ENCODE results near the gene EYS.
"Not testable (repeated sequence)": the region's sequence is repeated elsewhere in the genome, so short reads cannot be mapped to it uniquely, and the experiment has no call there.

EYS gene

GRCh38 chr6:63897952-63898351 lies 1809.1 kb downstream of the EYS start:
- peak; percentile 26 for DNase-seq (ENCODE audit: low read depth)

- peak; percentile 79 for DNase-seq (ENCODE audit: low read depth)
These were observed 1809.6 kb downstream of the EYS start for GRCh38 chr6:63897459-63897858.

- DNase-seq (ENCODE audit: low read depth), result no peak
These were observed 1818.6 kb downstream of the EYS start for GRCh38 chr6:63888416-63888815.

GRCh38 chr6:63887804-63888203 lies 1819.2 kb downstream of the EYS start:
- not testable (repeated sequence) for DNase-seq (ENCODE audit: low read depth)

DNA sequence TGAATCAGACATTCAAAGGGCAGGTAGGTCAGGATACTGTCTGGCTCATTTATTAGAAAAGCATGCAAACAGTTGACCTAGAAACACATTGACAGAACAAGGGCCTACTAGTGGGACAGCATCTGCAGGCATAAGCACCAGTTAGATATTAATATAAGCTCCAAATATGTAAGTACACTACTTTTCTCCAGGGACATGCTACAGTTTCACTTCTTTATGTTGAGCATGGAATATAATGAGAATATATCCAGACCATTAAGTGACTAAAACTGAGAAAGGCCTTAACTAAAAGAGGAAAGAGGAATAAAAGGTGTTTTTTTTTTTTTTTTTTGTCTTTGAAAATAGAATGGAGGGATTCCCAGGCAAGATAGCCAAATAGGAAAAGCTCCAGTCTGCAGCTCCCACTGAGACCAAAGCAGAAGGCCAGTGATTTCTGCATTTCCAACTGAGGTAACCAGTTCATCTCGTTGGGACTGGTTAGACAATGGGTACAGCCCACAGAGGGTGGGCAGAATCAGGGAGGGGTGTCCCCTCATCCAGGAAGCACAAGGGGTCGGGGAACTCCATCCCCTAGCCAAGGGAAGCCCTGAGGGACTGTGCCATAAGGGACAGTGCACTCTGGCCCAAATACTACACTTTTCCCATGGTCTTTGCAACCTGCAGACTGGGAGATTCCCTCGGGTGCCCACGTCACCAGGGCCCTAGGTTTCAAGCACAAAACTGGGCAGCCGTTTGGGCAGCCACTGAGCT lies 1819.8 kb downstream of the EYS start:
- no peak for DNase-seq (ENCODE audit: low read depth)

GRCh38 chr6:63886341-63886740 lies 1820.7 kb downstream of the EYS start:
- no peak for DNase-seq (ENCODE audit: low read depth)

- DNase-seq (ENCODE audit: low read depth), result no peak
These were observed 1823.4 kb downstream of the EYS start for GRCh38 chr6:63883597-63883996.

DNA sequence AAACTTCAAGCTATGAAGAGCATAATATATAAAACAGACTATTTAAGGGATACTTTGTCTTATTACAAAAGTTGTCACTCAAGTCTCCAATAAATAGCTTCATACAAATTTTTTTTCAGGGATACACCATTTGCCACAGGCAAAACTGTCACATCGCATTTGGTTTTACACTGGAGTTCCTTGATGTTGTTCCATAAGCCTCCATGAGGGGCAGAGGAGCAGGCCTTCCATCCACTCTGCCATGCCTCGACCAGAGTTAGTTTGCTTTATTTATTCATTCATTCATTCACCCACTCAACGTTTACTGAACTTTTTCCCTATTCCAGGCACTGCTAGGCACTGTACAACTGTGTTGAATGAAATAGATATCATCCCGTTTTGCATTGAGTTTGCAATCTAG lies 1824.8 kb downstream of the EYS start:
- no peak for DNase-seq (ENCODE audit: low read depth)

DNA sequence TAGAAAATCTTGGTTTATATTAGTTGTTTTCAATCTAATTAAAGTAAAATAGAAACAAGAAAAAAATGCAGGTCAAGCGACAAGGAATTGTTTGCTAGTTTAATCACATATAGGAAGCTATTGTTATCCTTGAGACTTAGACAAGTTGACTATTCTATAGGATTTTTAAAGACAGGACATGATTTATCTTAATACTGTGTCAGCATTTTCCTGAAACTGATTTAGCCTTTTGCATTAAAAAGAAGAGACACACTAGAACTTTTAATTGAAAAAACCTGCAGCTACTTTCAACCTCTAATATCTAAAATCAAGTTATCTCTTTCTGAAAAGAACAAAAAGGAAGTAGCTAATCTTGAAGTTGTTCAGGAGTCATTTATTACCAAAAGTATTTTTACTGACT lies 1825.2 kb downstream of the EYS start:
- DNase-seq (ENCODE audit: low read depth), result no peak

GRCh38 chr6:63872233-63872632 lies 1834.8 kb downstream of the EYS start:
- DNase-seq (ENCODE audit: low read depth), result no peak

DNA sequence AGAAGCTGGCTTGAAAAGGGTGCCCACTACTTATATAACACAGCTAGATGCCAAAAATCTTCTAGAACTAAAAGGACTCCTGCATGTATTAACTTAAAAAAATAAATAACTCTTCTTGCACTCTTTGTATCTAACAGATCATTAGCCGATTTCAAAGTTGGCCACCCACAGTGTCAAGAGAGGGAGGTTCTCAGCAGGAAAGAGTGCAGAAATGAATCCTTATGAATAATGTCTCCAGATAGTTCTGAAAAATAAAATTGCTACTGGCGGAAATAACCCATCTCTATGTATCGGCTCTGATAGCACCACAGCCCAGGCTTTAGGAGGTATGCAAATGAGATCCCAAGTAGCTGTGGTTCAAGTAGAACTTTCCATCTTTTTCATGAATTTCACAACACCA lies 1838.7 kb downstream of the EYS start:
- no peak for DNase-seq (ENCODE audit: low read depth)

DNA sequence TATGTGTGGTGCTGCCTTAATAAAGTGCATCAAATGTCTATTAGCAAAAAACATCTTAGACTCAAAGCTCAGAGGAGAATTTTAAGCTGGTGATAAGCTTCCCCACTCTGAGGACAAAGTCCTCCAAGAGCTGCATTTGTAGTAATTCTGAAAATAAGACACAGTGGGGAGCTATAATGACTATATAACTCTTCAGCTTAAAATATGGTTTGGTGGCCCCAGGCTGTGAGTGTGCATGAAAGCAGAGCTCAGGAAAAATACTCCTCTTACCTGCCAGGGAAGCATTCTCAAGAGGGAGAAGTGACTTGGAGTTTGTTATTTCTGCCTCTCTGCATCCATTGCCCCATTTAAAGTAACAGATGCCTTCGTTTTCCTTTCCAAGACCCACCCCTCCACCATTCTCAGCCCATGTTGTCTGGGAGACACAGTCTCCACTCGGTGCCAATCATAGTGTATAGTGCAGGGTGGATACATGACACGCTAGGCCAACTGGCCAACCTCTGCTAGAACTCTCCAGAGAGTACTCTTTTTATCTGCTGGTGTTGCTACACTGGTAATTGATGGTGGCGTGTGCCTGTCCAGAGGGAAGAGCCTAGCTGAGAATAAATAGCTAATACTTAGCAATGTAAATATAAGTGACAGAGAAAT lies 1842.2 kb downstream of the EYS start:
- no peak for DNase-seq (ENCODE audit: low read depth)

DNA sequence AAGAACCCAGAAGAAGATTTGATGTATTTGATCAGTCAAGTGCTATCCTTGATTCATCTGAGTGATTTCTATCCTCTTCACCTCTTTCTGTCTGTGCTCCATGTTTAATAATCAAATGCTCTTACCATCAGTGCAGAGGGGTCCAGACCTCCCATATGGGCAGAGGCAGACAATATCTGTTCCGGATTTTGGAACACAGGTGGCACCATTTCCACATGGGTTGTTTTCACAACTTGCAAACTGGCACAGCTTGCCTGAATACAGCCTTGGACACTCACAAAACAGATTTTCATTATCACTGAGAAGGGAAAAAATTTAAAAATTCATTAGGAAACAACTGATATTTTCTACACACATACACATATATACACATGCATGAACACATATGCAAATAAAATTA lies 1843.0 kb downstream of the EYS start:
- DNase-seq (ENCODE audit: low read depth), result no peak

- no peak for DNase-seq (ENCODE audit: low read depth)
These were observed 1844.4 kb downstream of the EYS start for GRCh38 chr6:63862486-63863198.

- DNase-seq (ENCODE audit: low read depth), result no peak
These were observed 1847.5 kb downstream of the EYS start for GRCh38 chr6:63859528-63859927.

- no peak for DNase-seq (ENCODE audit: low read depth)
These were observed 1848.3 kb downstream of the EYS start for GRCh38 chr6:63858691-63859090.

DNA sequence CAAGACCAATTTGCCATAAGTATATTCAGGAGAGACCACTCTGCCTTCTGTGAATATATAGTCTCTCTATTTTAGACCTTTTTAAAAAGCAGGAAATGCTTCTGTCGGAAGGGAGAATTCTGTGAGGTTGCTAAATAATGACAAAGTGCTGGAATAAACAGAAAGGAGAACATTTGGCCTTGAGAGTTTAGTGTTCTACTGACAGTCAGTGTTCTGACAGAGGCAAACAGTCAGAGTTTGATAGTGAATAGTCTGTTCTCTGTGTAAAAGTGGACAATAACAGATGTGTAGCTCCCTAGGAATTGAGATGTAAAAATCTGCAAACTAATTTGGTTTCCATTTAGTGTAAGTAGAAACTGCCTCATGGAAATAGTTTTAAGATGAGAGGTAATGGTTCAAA lies 1850.8 kb downstream of the EYS start:
- no peak for DNase-seq (ENCODE audit: low read depth)

GRCh38 chr6:63844287-63844686 lies 1862.7 kb downstream of the EYS start:
- no peak for DNase-seq (ENCODE audit: low read depth)

DNA sequence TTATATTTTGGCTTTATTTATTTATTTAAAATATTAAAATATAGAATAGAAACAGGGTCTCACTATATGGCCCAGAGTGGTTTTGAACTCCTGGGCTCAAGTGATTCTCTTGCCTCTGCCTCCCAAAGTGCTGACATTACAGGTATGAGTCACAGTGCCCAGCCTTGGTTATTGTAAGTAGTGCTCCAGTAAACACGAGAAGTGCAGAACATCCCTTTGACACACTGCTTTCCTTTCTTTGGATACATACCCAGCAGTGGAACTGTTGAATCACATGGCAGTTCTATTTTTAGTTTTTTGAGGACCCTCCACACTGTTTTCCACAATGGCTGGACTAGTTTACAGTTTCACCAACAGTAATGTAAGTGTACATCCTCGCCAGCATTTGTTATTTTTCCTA lies 1867.5 kb downstream of the EYS start:
- DNase-seq (ENCODE audit: low read depth), result no peak

DNA sequence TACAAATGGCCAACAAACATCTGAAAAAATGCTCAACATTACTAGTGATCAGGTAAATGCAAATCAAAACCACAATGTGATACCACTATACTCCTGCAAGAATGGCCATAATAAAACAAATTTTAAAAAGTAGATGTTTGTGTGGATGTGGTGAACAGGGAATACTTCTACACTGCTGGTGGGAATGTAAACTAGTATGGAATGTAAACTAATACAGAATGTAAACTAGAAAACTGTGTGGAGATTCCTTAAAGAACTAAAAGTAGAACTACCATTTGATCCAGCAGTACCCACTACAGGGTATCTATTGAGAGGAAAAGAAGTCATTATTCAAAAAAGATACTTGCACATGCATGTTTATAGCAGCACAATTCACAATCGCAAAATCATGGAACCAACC lies 1878.3 kb downstream of the EYS start:
- DNase-seq (ENCODE audit: low read depth), result not testable (repeated sequence)

DNA sequence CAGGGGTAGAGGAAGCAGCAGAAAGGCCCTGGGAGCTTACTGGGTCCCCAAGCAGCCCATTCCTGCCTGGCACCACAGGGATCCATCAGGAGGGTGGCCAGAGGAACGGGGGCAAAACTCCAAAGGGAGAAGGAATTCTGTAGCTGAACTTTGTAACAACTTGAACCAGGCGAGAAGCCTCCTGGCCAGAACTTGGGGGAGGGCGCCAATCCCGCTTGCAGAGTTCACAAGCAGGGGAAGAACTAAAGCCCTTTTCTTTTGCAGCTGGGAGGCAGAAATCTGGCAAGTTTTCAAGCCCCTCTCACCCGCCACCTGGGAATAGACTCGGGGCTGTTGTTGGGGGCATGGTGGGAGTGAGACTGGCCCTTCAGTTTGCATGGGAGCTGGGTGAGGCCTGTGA lies 1882.3 kb downstream of the EYS start:
- no peak for DNase-seq (ENCODE audit: low read depth)

GRCh38 chr6:63821442-63821841 lies 1885.6 kb downstream of the EYS start:
- no peak for DNase-seq (ENCODE audit: low read depth)

DNA sequence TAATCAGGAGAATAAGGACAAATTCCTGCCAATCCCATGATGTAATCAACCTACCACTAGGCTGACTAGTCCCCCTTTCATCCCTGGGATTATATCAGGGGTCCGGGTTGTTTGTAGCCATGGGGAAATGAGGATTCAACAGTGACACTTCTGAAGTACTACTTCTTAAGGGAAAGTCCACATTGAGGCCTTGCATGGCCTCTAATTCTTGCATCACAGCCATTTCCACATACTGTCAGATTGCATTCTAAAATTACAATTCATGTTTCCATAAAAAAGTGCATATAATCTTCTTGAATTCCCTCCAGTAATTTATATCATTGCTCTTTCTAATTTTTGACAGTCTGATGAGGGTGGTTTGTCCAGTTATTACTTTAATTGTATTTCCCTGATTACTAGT lies 1887.2 kb downstream of the EYS start:
- DNase-seq (ENCODE audit: low read depth), result no peak
